ENCODE data around the gene PIWIL4. TPM values are rescaled to one million over a fixed set of nuclear protein-coding genes. Genes with fewer than 3 reads are reported as not detected.

PIWIL4 gene
- total and polyA plus RNA-seq, 2 of the 8 experiments (the other 6 are each of a cell fraction or from before 2014, with no cell fraction given): 0.51 to 0.52 TPM

GRCh38 chr11:94519478-94520084, 47.6 kb upstream of the PIWIL4 start:
- Histone ChIP-seq H3K27ac (ENCODE audit: low read depth, low read length) (no peak overlapping the region), H2AFZ (ENCODE audit: low read length) (peak overlapping the region; percentile 90; the same call in 1 of the 2 replicates), H4K20me1 (replicated peaks in 1 of 2; ENCODE audit: control insufficient read depth in 1 of 2, insufficient read depth in 2 of 2, low read length in 2 of 2) (no peaks in the 10 kb centered on the region), H3K36me3 (ENCODE audit: control insufficient read depth in 2 of 4, insufficient read depth in 4 of 4, low read length in 3 of 4) (no peaks in the 10 kb centered on the region), H2AK5ac (ENCODE audit: low read depth, low read length) (no peak overlapping the region), H3K27me3 (replicated peaks in 1 of 4; ENCODE audit: control insufficient read depth in 3 of 4, extremely low read depth in 1 of 4, insufficient read depth in 3 of 4, low read length in 3 of 4) (no peaks in the 10 kb centered on the region), H3K4me2 (ENCODE audit: insufficient read depth in 1 of 2, low read depth in 2 of 2, low read length in 2 of 2) (no peak overlapping the region), H3K14ac (ENCODE audit: insufficient read length) (no peak overlapping the region), H3K56ac (replicated peaks; ENCODE audit: insufficient read length, low read depth, low read length) (no peak overlapping the region), H3K18ac (ENCODE audit: extremely low read depth, low read length) (no peak overlapping the region), H3K23ac (ENCODE audit: insufficient read length) (no peak overlapping the region), H2BK15ac (ENCODE audit: low read length) (no peak overlapping the region), H3K9me3 (ENCODE audit: insufficient read depth in 2 of 2, low read depth in 1 of 2, low read length in 1 of 2) (no peaks in the 10 kb centered on the region), H4K8ac (ENCODE audit: extremely low read depth, insufficient read depth, low read length) (no peak overlapping the region), H3K4me3 (ENCODE audit: extremely low read depth in 1 of 4, insufficient read depth in 2 of 4, low read depth in 3 of 4, low read length in 4 of 4) (no peak overlapping the region), H2BK120ac (replicated peaks; ENCODE audit: low read depth, low read length) (no peak overlapping the region), H2BK5ac (ENCODE audit: low read depth, low read length) (no peak overlapping the region), H3K4me1 (replicated peaks in 1 of 4; ENCODE audit: control insufficient read depth in 3 of 4, insufficient read depth in 4 of 4, low read length in 3 of 4) (no peaks in the 10 kb centered on the region), H2BK20ac (ENCODE audit: low read length) (no peak overlapping the region), H3K79me2 (ENCODE audit: control insufficient read depth in 1 of 2, insufficient read depth in 2 of 2, low read length in 2 of 2) (no peaks in the 10 kb centered on the region), H3K9ac (replicated peaks in 1 of 4; ENCODE audit: extremely low read depth in 1 of 4, low read depth in 3 of 4, low read length in 3 of 4) (no peak overlapping the region), H3K4ac (replicated peaks; ENCODE audit: insufficient read length, low read depth, low read length) (no peak overlapping the region), H3K23me2 (ENCODE audit: low read depth, low read length) (no peaks in the 10 kb centered on the region), H2BK12ac (ENCODE audit: low read depth, low read length) (no peak overlapping the region), H4K91ac (replicated peaks; ENCODE audit: insufficient read length, low read length) (no peak overlapping the region), H3K79me1 (ENCODE audit: low read depth, low read length) (no peaks in the 10 kb centered on the region), H4K5ac (ENCODE audit: insufficient read length, low read depth, low read length) (no peak overlapping the region)
- DNase-seq (ENCODE audit: low read depth in 1 of 2, low spot score in 2 of 2) (no peak), FAIRE-seq (no peak)
- ChIA-PET POLR2A (ENCODE audit: partially characterized antibody) (no interaction called here), CTCF (ENCODE audit: partially characterized antibody) (interaction anchor here (0.7 to 2.7 kb wide), 21 partner anchors 8 to 409 kb away, joined by 3 to 16 read pairs (median 3); partner anchors contain the start of genes ANKRD49, C11orf97 and MRE11)
- WGBS, 2 experiments (ENCODE audit: extremely low coverage in 1 of 2, insufficient coverage in 1 of 2, insufficient read length in 1 of 2, insufficient replicate concordance in 2 of 2, low coverage in 1 of 2, low lambda C conversion rate in 2 of 2, missing lambda C conversion rate in 1 of 2): 13% methylated on average over 5 of the region's 5 CpGs; no CpG with 5 or more reads in 1 of the 2 experiments
- TF ChIP-seq RAD21 (IDR thresholded peaks at IDR 0.05 in 1 of 2, conservative IDR thresholded peaks at IDR 0.05 in 1 of 2; ENCODE audit: low read depth in 2 of 2, low read length in 2 of 2) (peak in 1 of 2 experiments; percentile 23; a peak in 1 of 4 replicates), CBX5 (IDR thresholded peaks at IDR 0.05; ENCODE audit: low read depth, low read length) (no peak), CTCF (IDR thresholded peaks at IDR 0.05; ENCODE audit: control extremely low read depth in 1 of 3, insufficient read depth in 1 of 3, low read depth in 1 of 3, low read length in 3 of 3) (peak in 2 of 3 experiments; percentile 28 to 34; a peak in 2 of 4 replicates)
